Keratinocyte (primary cell): ENCODE results near the gene CORO2B.

ENCODE experiments used
- EZH2 ChIP-seq: IDR thresholded peaks from one replicate; pipeline ENCODE4 v1.6.1; 2012; ENCODE audit warnings: inconsistent platforms, mild to moderate bottlenecking, low read length, moderate library complexity
- TF ChIP-seq, protein P1 (sequence below), 3 experiments: IDR thresholded peaks in 1 of 3; conservative IDR thresholded peaks in 1 of 3; optimal IDR thresholded peaks in 1 of 3; 2 replicates in 2 of 3; 3 replicates in 1 of 3; pipeline versions ENCODE3 to v1.5.1; 2011; ENCODE audit warnings: low read length in 3 of 3, mild to moderate bottlenecking in 3 of 3, moderate library complexity in 2 of 3, control low read depth in 1 of 3, inconsistent platforms in 1 of 3; ENCODE audit not compliant: insufficient read depth in 2 of 3; ENCODE audit errors: extremely low read depth in 1 of 3

DNA sequence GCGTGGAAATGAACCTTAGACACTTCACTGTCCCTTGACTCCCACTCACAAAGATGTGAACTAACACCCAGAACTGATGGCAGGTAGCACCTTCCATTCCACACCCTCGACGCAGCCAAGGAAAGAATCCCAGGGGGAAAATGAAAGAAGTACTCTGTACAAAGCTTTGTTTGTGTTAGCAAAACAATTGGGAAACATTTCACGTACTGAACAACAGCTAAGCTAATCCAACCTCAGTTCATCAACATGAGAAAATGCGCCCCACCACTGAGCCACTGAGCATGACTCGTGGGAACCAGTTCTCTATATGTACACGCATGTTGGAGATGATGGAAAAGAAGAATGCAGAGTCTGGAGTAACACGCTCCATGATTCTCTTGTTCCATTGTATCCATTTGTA is 32.0 kb downstream of the CORO2B start:
- TF ChIP-seq EZH2 = no peak
- TF ChIP-seq, protein P1, sequence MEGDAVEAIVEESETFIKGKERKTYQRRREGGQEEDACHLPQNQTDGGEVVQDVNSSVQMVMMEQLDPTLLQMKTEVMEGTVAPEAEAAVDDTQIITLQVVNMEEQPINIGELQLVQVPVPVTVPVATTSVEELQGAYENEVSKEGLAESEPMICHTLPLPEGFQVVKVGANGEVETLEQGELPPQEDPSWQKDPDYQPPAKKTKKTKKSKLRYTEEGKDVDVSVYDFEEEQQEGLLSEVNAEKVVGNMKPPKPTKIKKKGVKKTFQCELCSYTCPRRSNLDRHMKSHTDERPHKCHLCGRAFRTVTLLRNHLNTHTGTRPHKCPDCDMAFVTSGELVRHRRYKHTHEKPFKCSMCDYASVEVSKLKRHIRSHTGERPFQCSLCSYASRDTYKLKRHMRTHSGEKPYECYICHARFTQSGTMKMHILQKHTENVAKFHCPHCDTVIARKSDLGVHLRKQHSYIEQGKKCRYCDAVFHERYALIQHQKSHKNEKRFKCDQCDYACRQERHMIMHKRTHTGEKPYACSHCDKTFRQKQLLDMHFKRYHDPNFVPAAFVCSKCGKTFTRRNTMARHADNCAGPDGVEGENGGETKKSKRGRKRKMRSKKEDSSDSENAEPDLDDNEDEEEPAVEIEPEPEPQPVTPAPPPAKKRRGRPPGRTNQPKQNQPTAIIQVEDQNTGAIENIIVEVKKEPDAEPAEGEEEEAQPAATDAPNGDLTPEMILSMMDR (optimal IDR thresholded peaks at IDR 0.05 in 1 of 3, IDR thresholded peaks at IDR 0.05 in 1 of 3, conservative IDR thresholded peaks at IDR 0.05 in 1 of 3; ENCODE audit: extremely low read depth in 1 of 3, insufficient read depth in 2 of 3, low read length in 3 of 3) = no peak
